ENCODE measurements around the gene AFF2.

DNA sequence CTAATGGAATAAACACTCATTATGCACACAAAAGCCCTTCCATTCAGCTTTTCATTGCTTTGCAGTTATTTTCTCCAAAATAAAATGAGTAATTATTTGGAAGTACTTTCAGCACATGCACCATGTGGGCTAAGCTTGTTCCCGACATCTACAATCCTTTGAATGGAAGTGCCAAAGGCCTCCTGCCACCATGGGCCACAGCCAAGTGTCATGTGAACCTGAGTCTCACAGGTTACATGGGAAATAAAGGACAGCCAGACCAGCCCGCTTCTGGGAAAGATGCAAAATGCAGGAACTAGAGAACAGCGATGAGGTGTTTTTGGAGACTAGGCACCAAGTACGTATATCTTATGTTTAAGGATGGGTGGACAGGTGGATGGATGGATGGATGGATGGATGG is 181.8 kb downstream of the AFF2 start:
- no peak for TF ChIP-seq POLR2A (IDR thresholded peaks at IDR 0.05; ENCODE audit: low read depth, low read length)
- no peak for TF ChIP-seq POLR2AphosphoS5 (IDR thresholded peaks at IDR 0.05; ENCODE audit: low read depth, low read length)
- TF ChIP-seq TAF1 (IDR thresholded peaks at IDR 0.05; ENCODE audit: borderline replicate concordance, low read depth, low read length) = no peak

Measured in GM12892 (cell line).